GM19438 (cell line): ENCODE results near the gene AHI1.

Experiments used
- ATAC-seq: cut with Tn5 transposase; IDR thresholded peaks from one replicate; pipeline ENCODE4 v1.9.1; 2021; ENCODE audit warnings: low read depth; ENCODE audit not compliant: unreplicated experiment

AHI1 gene

DNA sequence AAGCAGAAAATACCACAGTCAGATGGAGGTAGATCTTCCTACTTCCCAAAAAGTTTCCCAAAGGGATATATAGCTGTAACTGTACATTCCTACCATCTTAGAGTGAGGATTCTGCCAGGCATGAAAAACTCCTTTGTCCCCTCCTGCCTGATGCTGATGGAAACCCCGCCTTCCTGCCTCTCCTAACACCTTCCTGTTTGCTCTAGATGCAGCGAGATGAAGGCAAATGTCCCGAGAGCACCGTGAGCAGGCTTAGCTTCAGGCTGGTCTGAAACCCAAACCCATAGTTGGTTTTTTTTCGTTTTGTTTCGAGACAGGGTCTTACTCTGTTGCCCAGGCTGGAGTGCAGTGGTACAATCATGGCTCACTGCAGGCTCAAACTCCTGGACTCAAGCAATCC, 260.8 kb downstream of the AHI1 start:
- ATAC-seq = no peak

DNA sequence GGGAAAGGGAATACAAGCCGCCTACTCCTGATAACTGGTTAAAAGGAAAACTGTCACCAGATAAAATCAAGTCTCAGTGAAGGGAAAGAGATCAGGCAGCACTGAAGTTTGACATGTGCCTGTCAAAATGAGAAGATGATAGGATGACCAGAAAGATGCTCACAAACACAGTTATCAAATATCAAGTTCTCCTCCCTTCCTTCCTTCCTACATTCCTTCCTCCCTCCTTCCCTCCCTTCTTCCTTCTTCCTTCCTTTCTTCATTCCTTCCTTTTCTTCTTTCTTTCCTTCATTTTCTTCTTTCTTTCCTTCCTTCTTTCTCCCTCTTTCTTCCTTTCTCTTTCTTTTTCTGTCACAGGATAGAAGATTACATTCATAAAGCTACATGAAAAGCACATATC, 261.2 kb downstream of the AHI1 start:
- ATAC-seq = no peak

DNA sequence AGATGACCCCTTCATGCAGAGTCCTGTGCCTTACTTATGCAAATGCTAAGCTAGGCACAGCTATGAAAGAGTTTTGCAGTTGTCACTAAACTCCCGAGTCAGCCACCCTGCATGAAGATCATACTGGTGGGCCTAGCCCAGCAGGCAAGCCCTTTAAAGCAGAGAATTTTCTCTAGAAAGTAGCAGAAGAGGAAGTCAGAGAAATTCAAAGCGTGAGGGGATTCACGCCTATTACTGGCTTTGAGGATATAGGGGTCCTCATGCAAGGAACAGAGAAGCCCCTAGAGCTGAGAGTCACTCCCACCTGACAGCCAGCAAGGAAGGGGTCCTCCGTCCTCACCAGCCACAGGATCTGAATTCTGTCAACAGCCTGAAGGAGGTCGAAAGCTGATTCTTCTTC, 261.8 kb downstream of the AHI1 start:
- no peak for ATAC-seq

DNA sequence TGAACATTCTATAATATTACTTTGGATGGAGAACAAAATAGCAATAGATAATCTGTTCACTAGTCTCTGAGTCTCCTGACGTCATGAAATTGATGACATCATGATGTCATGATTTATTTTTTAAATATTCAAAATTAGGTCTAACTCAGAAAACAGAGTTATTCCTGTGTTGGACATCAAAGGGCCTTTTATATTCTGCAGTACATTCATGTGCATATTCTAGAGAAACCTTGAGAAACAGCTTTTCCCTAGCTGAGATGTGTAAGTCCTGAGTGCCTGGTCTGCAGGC, 263.1 kb downstream of the AHI1 start:
- ATAC-seq = no peak

DNA sequence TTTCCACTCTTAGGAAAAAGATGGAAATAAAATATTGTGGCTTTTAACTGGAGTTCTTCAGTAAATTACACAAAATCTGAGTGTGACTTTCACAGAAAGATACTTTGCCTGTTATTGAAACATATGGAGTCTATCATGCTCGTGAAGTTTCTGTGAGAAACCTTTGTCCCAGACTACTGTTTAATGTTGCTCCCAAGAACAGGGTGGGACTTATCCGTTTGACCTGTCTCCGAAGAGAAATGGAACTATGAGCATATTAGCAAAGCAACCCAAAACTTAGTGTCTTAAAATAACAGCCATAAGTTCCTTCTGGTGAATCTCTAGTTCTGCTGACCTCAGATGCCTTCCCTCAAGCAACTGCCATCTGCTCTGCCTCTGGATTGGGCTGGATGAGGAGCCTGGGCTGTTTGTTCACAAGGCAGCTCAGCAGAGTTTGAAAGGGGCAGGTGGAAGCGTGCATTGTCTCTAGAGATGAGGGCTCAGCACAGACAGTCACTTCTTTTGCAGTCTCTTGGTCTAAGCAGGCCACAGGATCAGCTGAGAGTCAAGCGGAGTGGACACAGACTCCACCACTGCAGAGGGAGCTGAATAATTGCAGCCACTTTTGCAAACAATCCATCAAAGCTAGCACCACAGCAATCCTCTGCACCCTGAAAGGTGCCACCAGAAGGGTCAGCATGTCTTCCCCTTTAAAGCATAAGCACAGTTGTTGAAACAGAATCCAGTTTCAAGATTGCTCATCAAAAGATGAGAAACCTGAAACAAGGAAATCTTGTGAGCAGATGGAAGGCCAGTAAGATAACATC, 263.7 kb downstream of the AHI1 start:
- ATAC-seq = peak; percentile 80
